ENCODE measurements around the gene KRABD2.
A peak's percentile ranks its signal among the peaks of the same experiment; 100 is the strongest.

KRABD2 gene

DNA sequence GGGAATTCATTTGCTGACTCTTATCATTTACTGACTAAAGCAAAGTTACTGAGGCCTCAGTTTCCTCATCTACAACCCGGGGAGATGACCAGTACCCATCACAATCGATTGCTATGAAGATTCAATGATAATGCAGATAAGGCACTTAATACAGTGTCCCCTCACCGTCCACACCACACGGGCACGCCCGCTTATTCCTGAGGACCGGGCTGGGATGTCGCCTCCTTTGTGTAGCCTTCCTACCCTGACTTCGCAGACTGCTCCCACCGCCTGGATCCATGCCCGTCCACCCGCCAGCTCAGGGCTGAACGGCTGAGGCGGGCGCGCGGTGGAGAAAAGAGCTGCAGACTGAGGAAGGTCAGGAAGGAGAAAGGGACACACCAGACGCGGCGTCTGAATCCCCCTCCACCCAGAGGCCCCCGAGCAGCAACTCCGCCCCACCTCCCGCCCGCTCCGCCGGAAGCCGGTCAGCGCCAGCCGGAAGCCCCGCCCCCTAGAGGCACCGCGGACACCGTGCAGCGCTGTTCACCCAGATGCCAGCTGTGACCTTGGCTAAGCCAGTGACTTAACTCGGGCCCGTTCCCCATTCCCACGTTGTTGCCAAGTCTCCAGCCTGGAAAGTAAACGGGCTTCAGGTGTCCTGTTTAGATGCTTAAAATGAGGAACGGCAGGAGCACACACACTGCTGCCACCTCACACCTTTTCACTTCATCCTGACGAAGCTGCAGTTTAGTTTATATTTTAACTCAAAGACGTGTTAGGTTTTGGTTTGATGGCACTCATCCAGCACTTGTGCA lies at the start of gene KRABD2:
KRABD2 (minus strand) TSS at position 434 of the 797 bp plus-strand sequence.
- Mint-ChIP-seq H3K27me3 (ENCODE audit: unreplicated experiment) (peaks cover 6% of the 10 kb centered on the region), H3K4me3 (ENCODE audit: unreplicated experiment) (peak within 1 kb of the TSS; percentile 96), H3K9me3 (ENCODE audit: unreplicated experiment) (peaks cover 6% of the 10 kb centered on the region), H3K27ac (ENCODE audit: unreplicated experiment) (peak within 1 kb of the TSS; percentile 94), H3K36me3 (ENCODE audit: unreplicated experiment) (no peaks in the 10 kb centered on the region), H3K4me1 (ENCODE audit: low read depth, unreplicated experiment) (peaks cover 8% of the 10 kb centered on the region)
- TF ChIP-seq, protein P1, sequence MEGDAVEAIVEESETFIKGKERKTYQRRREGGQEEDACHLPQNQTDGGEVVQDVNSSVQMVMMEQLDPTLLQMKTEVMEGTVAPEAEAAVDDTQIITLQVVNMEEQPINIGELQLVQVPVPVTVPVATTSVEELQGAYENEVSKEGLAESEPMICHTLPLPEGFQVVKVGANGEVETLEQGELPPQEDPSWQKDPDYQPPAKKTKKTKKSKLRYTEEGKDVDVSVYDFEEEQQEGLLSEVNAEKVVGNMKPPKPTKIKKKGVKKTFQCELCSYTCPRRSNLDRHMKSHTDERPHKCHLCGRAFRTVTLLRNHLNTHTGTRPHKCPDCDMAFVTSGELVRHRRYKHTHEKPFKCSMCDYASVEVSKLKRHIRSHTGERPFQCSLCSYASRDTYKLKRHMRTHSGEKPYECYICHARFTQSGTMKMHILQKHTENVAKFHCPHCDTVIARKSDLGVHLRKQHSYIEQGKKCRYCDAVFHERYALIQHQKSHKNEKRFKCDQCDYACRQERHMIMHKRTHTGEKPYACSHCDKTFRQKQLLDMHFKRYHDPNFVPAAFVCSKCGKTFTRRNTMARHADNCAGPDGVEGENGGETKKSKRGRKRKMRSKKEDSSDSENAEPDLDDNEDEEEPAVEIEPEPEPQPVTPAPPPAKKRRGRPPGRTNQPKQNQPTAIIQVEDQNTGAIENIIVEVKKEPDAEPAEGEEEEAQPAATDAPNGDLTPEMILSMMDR (IDR thresholded peaks at IDR 0.05; ENCODE audit: partially characterized antibody, unreplicated experiment): peak; percentile 72
- DNase-seq: peak; percentile 98

DNA sequence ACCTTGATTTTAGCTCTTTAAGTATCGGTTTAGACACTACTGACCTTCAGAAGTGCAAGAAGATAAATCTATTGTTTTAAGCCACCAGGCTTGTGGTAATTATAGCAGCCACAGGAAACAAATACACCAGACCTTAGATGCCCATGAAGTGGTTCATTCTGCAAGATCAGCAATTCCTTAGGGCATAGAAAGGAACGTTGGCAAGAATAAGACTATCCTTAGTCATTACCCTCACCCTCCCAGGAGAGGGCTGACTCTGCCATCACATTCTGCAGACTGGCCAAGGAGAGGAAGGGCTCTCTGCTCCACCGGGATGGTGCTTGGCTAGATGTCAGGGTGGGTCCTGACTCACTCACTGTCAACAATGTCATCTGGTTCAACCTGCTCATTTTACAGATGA lies 45.1 kb upstream of the KRABD2 start:
- Mint-ChIP-seq H3K27ac (ENCODE audit: unreplicated experiment) (no peak overlapping the region), H3K9me3 (ENCODE audit: unreplicated experiment) (no peaks in the 10 kb centered on the region), H3K36me3 (ENCODE audit: unreplicated experiment) (no peaks in the 10 kb centered on the region), H3K27me3 (ENCODE audit: unreplicated experiment) (no peaks in the 10 kb centered on the region), H3K4me1 (ENCODE audit: low read depth, unreplicated experiment) (no peaks in the 10 kb centered on the region), H3K4me3 (ENCODE audit: unreplicated experiment) (no peak overlapping the region)
- no peak for DNase-seq
- TF ChIP-seq, protein P1 (IDR thresholded peaks at IDR 0.05; ENCODE audit: partially characterized antibody, unreplicated experiment): no peak

DNA sequence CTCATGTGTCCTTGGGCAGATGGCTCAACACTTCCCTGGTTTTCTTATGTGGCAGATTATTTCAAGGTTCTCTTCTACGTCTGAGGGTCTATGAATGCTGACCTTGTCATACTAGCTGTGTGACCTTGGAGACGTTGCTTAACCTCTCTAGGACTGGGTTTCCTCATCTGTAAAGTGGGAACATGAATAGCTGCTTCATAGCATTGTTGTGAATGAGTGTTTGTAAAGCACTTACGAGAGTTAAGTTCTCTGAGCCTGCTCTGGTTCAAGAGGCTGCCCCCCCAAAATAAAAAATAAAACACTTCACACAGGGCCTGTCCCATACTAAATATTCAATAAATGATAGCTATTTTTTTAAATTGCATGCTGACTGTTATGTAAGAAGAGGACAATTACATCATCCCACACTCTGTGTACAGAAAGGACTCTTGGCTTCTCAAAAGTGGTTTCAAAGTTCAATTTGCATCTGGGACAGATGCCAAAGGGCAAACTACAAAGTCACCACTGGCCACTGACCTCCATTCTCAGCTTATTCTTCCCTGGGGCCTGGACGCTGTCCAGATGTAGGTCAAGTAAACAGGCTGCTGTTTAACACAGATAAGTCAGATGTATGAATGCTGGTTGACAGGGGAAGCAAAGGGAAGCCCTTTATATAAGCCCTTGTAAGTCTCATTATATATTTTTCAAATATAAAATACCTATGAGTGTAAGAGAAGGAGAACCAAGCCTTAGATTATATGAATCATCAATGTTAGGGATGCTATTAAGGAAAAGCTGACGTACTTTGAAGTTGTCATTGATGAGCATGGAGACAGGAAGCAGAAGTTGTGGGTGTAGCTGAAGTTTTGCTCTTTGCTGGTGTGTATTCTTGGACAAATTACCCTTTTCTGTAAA lies 43.8 kb upstream of the KRABD2 start:
- Mint-ChIP-seq H3K36me3 (ENCODE audit: unreplicated experiment) (no peaks in the 10 kb centered on the region), H3K27me3 (ENCODE audit: unreplicated experiment) (no peaks in the 10 kb centered on the region), H3K27ac (ENCODE audit: unreplicated experiment) (no peak overlapping the region), H3K4me1 (ENCODE audit: low read depth, unreplicated experiment) (no peaks in the 10 kb centered on the region), H3K4me3 (ENCODE audit: unreplicated experiment) (no peak overlapping the region), H3K9me3 (ENCODE audit: unreplicated experiment) (no peaks in the 10 kb centered on the region)
- TF ChIP-seq, protein P1 (IDR thresholded peaks at IDR 0.05; ENCODE audit: partially characterized antibody, unreplicated experiment): no peak
- DNase-seq: no peak

DNA sequence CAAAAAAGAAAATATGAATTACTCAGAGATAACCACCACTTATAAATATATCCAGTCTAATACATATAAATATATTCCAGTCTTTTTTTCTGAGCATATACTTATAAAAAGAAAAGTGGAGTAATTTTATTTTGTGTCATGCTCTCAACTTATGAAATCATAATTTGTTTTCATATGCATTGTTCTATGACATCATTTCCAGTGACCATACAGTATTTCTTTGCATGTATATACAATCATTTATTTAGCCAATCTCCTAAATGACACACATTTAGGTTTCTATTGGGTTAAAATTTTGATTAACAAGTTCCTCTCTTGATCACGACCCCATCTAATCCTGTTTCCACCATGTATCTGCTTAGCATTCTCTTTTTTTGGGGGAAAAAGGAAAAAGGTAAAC lies 42.8 kb upstream of the KRABD2 start:
- no peaks in the 10 kb centered on the region for H3K9me3 Mint-ChIP-seq (ENCODE audit: unreplicated experiment)
- H3K27me3 Mint-ChIP-seq (ENCODE audit: unreplicated experiment): no peaks in the 10 kb centered on the region
- H3K36me3 Mint-ChIP-seq (ENCODE audit: unreplicated experiment): no peaks in the 10 kb centered on the region
- TF ChIP-seq, protein P1 (IDR thresholded peaks at IDR 0.05; ENCODE audit: partially characterized antibody, unreplicated experiment): no peak
- no peak for DNase-seq
- H3K27ac Mint-ChIP-seq (ENCODE audit: unreplicated experiment): no peak overlapping the region
- no peak overlapping the region for H3K4me3 Mint-ChIP-seq (ENCODE audit: unreplicated experiment)
- no peaks in the 10 kb centered on the region for H3K4me1 Mint-ChIP-seq (ENCODE audit: low read depth, unreplicated experiment)
